GM12874 (cell line): Measurements from ENCODE around the gene GFRA4.

ENCODE experiments used
- TF ChIP-seq, protein P1 (sequence below): IDR thresholded peaks from 2 replicates; pipeline ENCODE4 v1.5.1; 2011; ENCODE audit warnings: low read depth, mild to moderate bottlenecking, control low read depth, low read length, moderate library complexity; ENCODE audit not compliant: insufficient read depth

GFRA4 gene

DNA sequence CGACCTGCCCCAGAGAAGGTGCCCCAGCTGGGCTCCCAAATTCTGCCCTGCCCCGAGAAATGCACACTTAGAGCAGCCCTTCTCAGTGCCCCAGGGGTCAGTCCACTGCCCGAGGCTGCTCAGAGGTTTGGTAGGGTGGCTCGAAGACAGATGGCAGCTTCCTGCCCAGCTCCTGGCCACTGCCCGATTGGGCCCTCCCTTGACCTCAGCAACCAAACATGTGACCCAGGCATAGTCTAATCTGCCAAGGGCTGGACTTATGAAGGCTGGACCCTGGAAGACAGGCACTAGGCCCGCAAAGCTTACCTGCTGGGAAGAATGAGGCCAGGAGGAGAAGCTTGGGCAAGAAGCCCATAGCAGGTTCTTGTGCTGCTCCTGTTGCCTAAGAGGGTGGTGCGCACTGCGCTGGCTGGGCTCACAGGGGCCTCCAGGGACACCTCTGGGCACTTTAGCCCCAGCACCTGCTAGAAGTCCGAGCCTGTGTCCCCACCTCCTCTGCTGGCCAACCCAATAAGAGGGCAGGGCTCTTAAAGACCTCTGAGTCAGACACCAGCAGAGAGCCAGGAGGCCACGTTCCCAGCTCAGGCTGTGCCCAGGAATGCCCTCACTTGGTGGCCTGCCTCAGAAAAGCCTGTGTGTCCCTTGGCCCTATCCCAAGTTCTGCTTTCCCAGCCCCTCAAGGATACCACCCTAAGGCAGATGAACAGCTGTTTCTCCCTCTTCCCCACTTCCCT lies 43.7 kb upstream of the GFRA4 start:
- TF ChIP-seq, protein P1, sequence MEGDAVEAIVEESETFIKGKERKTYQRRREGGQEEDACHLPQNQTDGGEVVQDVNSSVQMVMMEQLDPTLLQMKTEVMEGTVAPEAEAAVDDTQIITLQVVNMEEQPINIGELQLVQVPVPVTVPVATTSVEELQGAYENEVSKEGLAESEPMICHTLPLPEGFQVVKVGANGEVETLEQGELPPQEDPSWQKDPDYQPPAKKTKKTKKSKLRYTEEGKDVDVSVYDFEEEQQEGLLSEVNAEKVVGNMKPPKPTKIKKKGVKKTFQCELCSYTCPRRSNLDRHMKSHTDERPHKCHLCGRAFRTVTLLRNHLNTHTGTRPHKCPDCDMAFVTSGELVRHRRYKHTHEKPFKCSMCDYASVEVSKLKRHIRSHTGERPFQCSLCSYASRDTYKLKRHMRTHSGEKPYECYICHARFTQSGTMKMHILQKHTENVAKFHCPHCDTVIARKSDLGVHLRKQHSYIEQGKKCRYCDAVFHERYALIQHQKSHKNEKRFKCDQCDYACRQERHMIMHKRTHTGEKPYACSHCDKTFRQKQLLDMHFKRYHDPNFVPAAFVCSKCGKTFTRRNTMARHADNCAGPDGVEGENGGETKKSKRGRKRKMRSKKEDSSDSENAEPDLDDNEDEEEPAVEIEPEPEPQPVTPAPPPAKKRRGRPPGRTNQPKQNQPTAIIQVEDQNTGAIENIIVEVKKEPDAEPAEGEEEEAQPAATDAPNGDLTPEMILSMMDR, result no peak

DNA sequence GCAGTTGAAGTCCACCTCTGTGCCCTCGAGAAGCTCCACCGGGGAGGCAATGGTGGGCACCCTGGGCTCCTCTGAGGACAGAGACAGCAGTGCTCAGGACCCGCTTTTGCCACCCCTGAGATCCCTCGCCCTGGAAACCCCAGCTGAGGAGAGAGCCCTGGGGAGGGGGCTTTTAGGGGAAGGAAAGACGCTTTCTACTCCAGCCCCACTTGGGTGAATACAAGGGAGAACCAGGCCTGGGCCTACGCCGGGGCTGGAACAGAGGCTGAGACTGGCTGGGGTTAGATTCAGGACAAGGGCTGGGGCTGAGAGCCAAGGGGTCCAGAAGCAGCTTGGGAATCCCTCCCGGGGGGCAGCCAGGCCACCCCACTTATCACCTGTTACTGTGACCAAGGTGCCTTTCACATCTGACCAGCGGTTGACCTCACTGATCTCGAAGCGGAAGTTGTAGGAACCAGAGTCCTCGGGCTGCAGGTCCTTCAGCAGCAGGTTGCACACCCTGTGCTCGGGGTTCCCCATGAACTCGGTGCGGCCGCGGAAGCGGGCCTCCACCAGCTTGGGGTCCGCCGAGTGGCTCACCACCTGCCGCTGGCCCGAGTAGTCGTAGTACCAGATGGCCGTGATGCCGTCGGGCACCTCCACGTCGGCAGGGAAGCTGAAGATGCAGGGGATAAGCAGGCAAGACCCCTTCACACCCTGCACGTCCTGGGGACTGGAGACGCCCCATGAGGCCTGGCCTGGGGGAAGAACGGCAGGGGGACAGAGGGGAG lies 43.0 kb upstream of the GFRA4 start:
- TF ChIP-seq, protein P1, result no peak

DNA sequence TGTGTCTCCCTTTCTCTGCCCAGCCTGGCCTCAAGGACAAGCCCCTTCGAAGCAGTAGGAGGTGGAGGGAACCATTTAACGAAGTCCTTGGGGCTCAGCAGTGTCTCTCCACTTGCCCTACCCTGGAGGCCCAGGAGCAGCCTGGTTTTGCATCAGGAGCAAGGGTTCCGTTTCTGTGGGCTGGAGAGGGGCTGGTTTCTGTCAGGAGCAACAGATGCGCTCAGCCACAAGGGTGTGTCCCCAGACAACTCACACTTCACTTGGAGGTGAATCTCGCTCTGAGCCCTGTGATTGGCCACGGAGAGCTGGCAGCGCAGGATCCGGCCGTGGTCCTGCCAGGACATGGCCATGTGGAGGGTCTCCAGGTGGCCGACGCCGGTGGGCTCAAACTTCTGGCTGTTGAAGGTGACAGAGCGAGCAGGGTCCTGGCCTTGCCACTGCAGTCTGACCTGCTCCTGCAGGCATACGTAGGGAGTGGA lies 42.3 kb upstream of the GFRA4 start:
- TF ChIP-seq, protein P1, result no peak

- TF ChIP-seq, protein P1, result no peak
Observed at GRCh38 chr20:3704087-3704486, 40.9 kb upstream of the GFRA4 start.

- TF ChIP-seq, protein P1, result no peak
Observed at GRCh38 chr20:3702611-3703391, 39.6 kb upstream of the GFRA4 start.

DNA sequence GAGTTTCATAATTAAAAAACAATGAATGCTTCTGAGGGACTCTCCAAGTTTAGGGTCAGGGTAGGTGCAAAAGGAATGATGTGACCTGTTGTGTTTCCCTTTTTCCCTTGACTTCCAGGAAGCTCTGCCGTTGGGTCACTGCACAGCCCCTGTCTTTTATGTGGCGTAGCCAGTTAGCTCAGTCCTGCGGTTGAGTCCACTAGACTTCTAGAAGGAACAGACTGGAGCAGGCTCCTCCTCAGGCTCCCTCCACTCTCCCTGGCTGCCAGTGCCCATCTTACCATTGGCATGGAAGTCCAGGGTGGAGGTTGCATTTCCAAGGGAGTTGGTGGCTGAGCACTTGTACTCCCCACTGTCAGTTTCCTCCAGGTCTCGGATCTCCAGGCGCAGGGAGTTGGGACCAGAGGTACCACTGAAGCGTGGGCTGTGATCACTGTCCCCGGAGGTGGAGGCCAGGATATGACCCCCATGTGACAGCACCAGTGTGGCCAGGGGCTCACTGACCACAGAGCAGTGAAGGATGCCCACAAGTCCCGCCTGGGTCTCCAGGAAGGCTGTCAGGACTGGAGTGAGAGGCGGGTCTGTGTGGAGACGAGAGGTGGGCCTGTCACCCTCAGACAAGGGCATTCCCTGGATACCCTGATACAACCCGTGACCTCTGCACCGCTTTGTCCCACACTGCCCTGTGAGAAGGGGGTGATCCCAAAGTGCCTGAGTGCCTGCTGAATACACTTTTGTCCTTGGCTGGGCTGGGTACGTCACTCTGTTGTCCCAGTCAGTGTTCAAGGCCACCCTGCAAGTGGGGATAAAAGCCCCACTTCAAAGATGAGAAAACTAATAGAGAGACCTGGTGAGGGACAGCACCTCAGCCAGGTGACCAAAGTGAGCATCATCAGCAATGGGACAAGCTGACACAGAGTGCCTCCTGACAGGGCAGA lies 38.1 kb upstream of the GFRA4 start:
- TF ChIP-seq, protein P1, result no peak
